ENCODE results near the gene SLK. TPM values are rescaled to one million over a fixed set of nuclear protein-coding genes. Genes with fewer than 3 reads are reported as not detected.

Gene SLK
- polyA plus RNA-seq, 2 donors = 34.6 to 37.3 TPM

GRCh38 chr10:103960103-103960502 lies 6.8 kb upstream of the SLK start:
- Histone ChIP-seq H3K4me1 (ENCODE audit: control insufficient read depth in 2 of 2, insufficient read depth in 2 of 2, low read length in 1 of 2) (no peaks in the 10 kb centered on the region), H3K4me3 (ENCODE audit: low read depth in 1 of 2, low read length in 2 of 2) (no peak overlapping the region), H3K27ac (ENCODE audit: low read depth in 2 of 2, low read length in 1 of 2) (no peak overlapping the region), H3K36me3 (ENCODE audit: control insufficient read depth in 2 of 2, insufficient read depth in 2 of 2, low read length in 1 of 2) (no peaks in the 10 kb centered on the region), H3K27me3 (ENCODE audit: control insufficient read depth in 1 of 2, insufficient read depth in 2 of 2, low read length in 2 of 2) (no peaks in the 10 kb centered on the region), H3K9me3 (ENCODE audit: control insufficient read depth in 2 of 2, insufficient read depth in 1 of 2, low read depth in 1 of 2, low read length in 1 of 2) (no peaks in the 10 kb centered on the region)
- WGBS, 2 donors = 78 to 83% methylated on average over 3 of the region's 3 CpGs

- H3K4me3 ChIP-seq (ENCODE audit: low read depth in 1 of 2, low read length in 2 of 2) = peak overlapping the region; percentile 80 to 88
- no peaks in the 10 kb centered on the region for H3K27me3 ChIP-seq (ENCODE audit: control insufficient read depth in 1 of 2, insufficient read depth in 2 of 2, low read length in 2 of 2)
- H3K9me3 ChIP-seq (ENCODE audit: control insufficient read depth in 2 of 2, insufficient read depth in 1 of 2, low read depth in 1 of 2, low read length in 1 of 2) = no peaks in the 10 kb centered on the region
- peak overlapping the region; percentile 90 to 98 for H3K27ac ChIP-seq (ENCODE audit: low read depth in 2 of 2, low read length in 1 of 2)
- no peaks in the 10 kb centered on the region for H3K36me3 ChIP-seq (ENCODE audit: control insufficient read depth in 2 of 2, insufficient read depth in 2 of 2, low read length in 1 of 2)
- WGBS, 2 donors = 0 to 1% methylated on average over 49 to 55 of the region's 55 CpGs
- peaks cover 0 to 4% of the 10 kb centered on the region in 2 donors for H3K4me1 ChIP-seq (ENCODE audit: control insufficient read depth in 2 of 2, insufficient read depth in 2 of 2, low read length in 1 of 2)
Measured at GRCh38 chr10:103967448-103968071, 620 bp downstream of the SLK start.

- Histone ChIP-seq H3K9me3 (ENCODE audit: control insufficient read depth in 2 of 2, insufficient read depth in 1 of 2, low read depth in 1 of 2, low read length in 1 of 2) (no peaks in the 10 kb centered on the region), H3K27me3 (ENCODE audit: control insufficient read depth in 1 of 2, insufficient read depth in 2 of 2, low read length in 2 of 2) (no peaks in the 10 kb centered on the region), H3K36me3 (ENCODE audit: control insufficient read depth in 2 of 2, insufficient read depth in 2 of 2, low read length in 1 of 2) (no peaks in the 10 kb centered on the region), H3K4me3 (ENCODE audit: low read depth in 1 of 2, low read length in 2 of 2) (peak overlapping the region; percentile 49 to 88), H3K27ac (ENCODE audit: low read depth in 2 of 2, low read length in 1 of 2) (peak overlapping the region; percentile 68 to 87), H3K4me1 (ENCODE audit: control insufficient read depth in 2 of 2, insufficient read depth in 2 of 2, low read length in 1 of 2) (peaks cover 0 to 4% of the 10 kb centered on the region in 2 donors)
- 35 to 38% methylated on average over 22 to 23 of the region's 23 CpGs for WGBS, 2 donors
Measured at GRCh38 chr10:103968441-103969391, 1.8 kb downstream of the SLK start.

GRCh38 chr10:103969436-103969835 lies 2.5 kb downstream of the SLK start:
- peaks cover 0 to 4% of the 10 kb centered on the region in 2 donors for H3K4me1 ChIP-seq (ENCODE audit: control insufficient read depth in 2 of 2, insufficient read depth in 2 of 2, low read length in 1 of 2)
- peak overlapping the region; percentile 65 to 87 for H3K27ac ChIP-seq (ENCODE audit: low read depth in 2 of 2, low read length in 1 of 2)
- H3K27me3 ChIP-seq (ENCODE audit: control insufficient read depth in 1 of 2, insufficient read depth in 2 of 2, low read length in 2 of 2) = no peaks in the 10 kb centered on the region
- H3K9me3 ChIP-seq (ENCODE audit: control insufficient read depth in 2 of 2, insufficient read depth in 1 of 2, low read depth in 1 of 2, low read length in 1 of 2) = no peaks in the 10 kb centered on the region
- 4 to 9% methylated on average over 4 of the region's 4 CpGs for WGBS, 2 donors
- H3K36me3 ChIP-seq (ENCODE audit: control insufficient read depth in 2 of 2, insufficient read depth in 2 of 2, low read length in 1 of 2) = no peaks in the 10 kb centered on the region
- H3K4me3 ChIP-seq (ENCODE audit: low read depth in 1 of 2, low read length in 2 of 2) = peak overlapping the region; percentile 46 to 88

- H3K4me1 ChIP-seq (ENCODE audit: control insufficient read depth in 2 of 2, insufficient read depth in 2 of 2, low read length in 1 of 2) = peaks cover 0 to 4% of the 10 kb centered on the region in 2 donors
- no peaks in the 10 kb centered on the region for H3K9me3 ChIP-seq (ENCODE audit: control insufficient read depth in 2 of 2, insufficient read depth in 1 of 2, low read depth in 1 of 2, low read length in 1 of 2)
- no peaks in the 10 kb centered on the region for H3K36me3 ChIP-seq (ENCODE audit: control insufficient read depth in 2 of 2, insufficient read depth in 2 of 2, low read length in 1 of 2)
- WGBS, 2 donors = 28 to 33% methylated on average over 2 of the region's 2 CpGs
- no peaks in the 10 kb centered on the region for H3K27me3 ChIP-seq (ENCODE audit: control insufficient read depth in 1 of 2, insufficient read depth in 2 of 2, low read length in 2 of 2)
- peak overlapping the region; percentile 46 to 88 for H3K4me3 ChIP-seq (ENCODE audit: low read depth in 1 of 2, low read length in 2 of 2)
- peak overlapping the region in 1 of 2 donors; percentile 87 for H3K27ac ChIP-seq (ENCODE audit: low read depth in 2 of 2, low read length in 1 of 2)
Measured at GRCh38 chr10:103969857-103970627, 3.1 kb downstream of the SLK start.

GRCh38 chr10:103975169-103975568 lies 8.2 kb downstream of the SLK start:
- Histone ChIP-seq H3K4me1 (ENCODE audit: control insufficient read depth in 2 of 2, insufficient read depth in 2 of 2, low read length in 1 of 2) (no peaks in the 10 kb centered on the region), H3K27me3 (ENCODE audit: control insufficient read depth in 1 of 2, insufficient read depth in 2 of 2, low read length in 2 of 2) (no peaks in the 10 kb centered on the region), H3K9me3 (ENCODE audit: control insufficient read depth in 2 of 2, insufficient read depth in 1 of 2, low read depth in 1 of 2, low read length in 1 of 2) (no peaks in the 10 kb centered on the region), H3K27ac (ENCODE audit: low read depth in 2 of 2, low read length in 1 of 2) (no peak overlapping the region), H3K4me3 (ENCODE audit: low read depth in 1 of 2, low read length in 2 of 2) (no peak overlapping the region), H3K36me3 (ENCODE audit: control insufficient read depth in 2 of 2, insufficient read depth in 2 of 2, low read length in 1 of 2) (no peaks in the 10 kb centered on the region)
- WGBS, 2 donors = 91 to 96% methylated on average over 1 of the region's 1 CpG

GRCh38 chr10:103977204-103977603 lies 10.3 kb downstream of the SLK start:
- no peaks in the 10 kb centered on the region for H3K9me3 ChIP-seq (ENCODE audit: control insufficient read depth in 2 of 2, insufficient read depth in 1 of 2, low read depth in 1 of 2, low read length in 1 of 2)
- no peak overlapping the region for H3K4me3 ChIP-seq (ENCODE audit: low read depth in 1 of 2, low read length in 2 of 2)
- no peak overlapping the region for H3K27ac ChIP-seq (ENCODE audit: low read depth in 2 of 2, low read length in 1 of 2)
- H3K27me3 ChIP-seq (ENCODE audit: control insufficient read depth in 1 of 2, insufficient read depth in 2 of 2, low read length in 2 of 2) = no peaks in the 10 kb centered on the region
- no peaks in the 10 kb centered on the region for H3K4me1 ChIP-seq (ENCODE audit: control insufficient read depth in 2 of 2, insufficient read depth in 2 of 2, low read length in 1 of 2)
- WGBS, 2 donors = 92 to 94% methylated on average over 2 of the region's 2 CpGs
- no peaks in the 10 kb centered on the region for H3K36me3 ChIP-seq (ENCODE audit: control insufficient read depth in 2 of 2, insufficient read depth in 2 of 2, low read length in 1 of 2)

- H3K27ac ChIP-seq (ENCODE audit: low read depth in 2 of 2, low read length in 1 of 2) = no peak overlapping the region
- H3K27me3 ChIP-seq (ENCODE audit: control insufficient read depth in 1 of 2, insufficient read depth in 2 of 2, low read length in 2 of 2) = no peaks in the 10 kb centered on the region
- WGBS, 2 donors = 78 to 85% methylated on average over 2 of the region's 2 CpGs
- no peaks in the 10 kb centered on the region for H3K4me1 ChIP-seq (ENCODE audit: control insufficient read depth in 2 of 2, insufficient read depth in 2 of 2, low read length in 1 of 2)
- H3K36me3 ChIP-seq (ENCODE audit: control insufficient read depth in 2 of 2, insufficient read depth in 2 of 2, low read length in 1 of 2) = no peaks in the 10 kb centered on the region
- no peaks in the 10 kb centered on the region for H3K9me3 ChIP-seq (ENCODE audit: control insufficient read depth in 2 of 2, insufficient read depth in 1 of 2, low read depth in 1 of 2, low read length in 1 of 2)
- H3K4me3 ChIP-seq (ENCODE audit: low read depth in 1 of 2, low read length in 2 of 2) = no peak overlapping the region
Measured at GRCh38 chr10:103979530-103979929, 12.6 kb downstream of the SLK start.

GRCh38 chr10:103980288-103980906 lies 13.5 kb downstream of the SLK start:
- WGBS, 2 donors = 83 to 85% methylated on average over 6 of the region's 6 CpGs
- Histone ChIP-seq H3K9me3 (ENCODE audit: control insufficient read depth in 2 of 2, insufficient read depth in 1 of 2, low read depth in 1 of 2, low read length in 1 of 2) (no peaks in the 10 kb centered on the region), H3K27ac (ENCODE audit: low read depth in 2 of 2, low read length in 1 of 2) (no peak overlapping the region), H3K4me1 (ENCODE audit: control insufficient read depth in 2 of 2, insufficient read depth in 2 of 2, low read length in 1 of 2) (no peaks in the 10 kb centered on the region), H3K36me3 (ENCODE audit: control insufficient read depth in 2 of 2, insufficient read depth in 2 of 2, low read length in 1 of 2) (no peaks in the 10 kb centered on the region), H3K27me3 (ENCODE audit: control insufficient read depth in 1 of 2, insufficient read depth in 2 of 2, low read length in 2 of 2) (no peaks in the 10 kb centered on the region), H3K4me3 (ENCODE audit: low read depth in 1 of 2, low read length in 2 of 2) (no peak overlapping the region)

Data from esophagus (tissue), 2 donors.